Panc1 (cell line): ENCODE measurements around the gene FKBP2. TPM values are rescaled to one million over a fixed set of nuclear protein-coding genes. Genes with fewer than 3 reads are reported as not detected.
A peak's percentile ranks its signal among the peaks of the same experiment; 100 is the strongest.

Experiments
- ATAC-seq: fragments of 200-7000 bp; cut with Tn5 transposase; 2 replicates; pipeline ENCODE4 v1.9.1; 2020; ENCODE audit warnings: mild to moderate bottlenecking, moderate library complexity
- Bru-seq: library from RNA; stranded (reverse); fragments of 400-500 nt; gene quantifications from one replicate; lab custom pipeline; 2021; lab: Mats Ljungman, UMichigan
- BruChase-seq, 2 experiments: library from RNA; stranded (reverse); fragments of 400-500 nt; gene quantifications; one replicate each; lab custom pipeline; 2021; lab: Mats Ljungman, UMichigan
- BruUV-seq: library from RNA; stranded (reverse); fragments of 400-500 nt; replicated peaks from 2 replicates; lab custom pipeline; 2021; lab: Mats Ljungman, UMichigan
- CTCF ChIA-PET: fragments of 300-600 bp; sonication (Branson Sonifier 250); formaldehyde crosslinking; loops from one replicate; lab custom pipeline; 2022; ENCODE audit warnings: antibody characterized with exemption; lab: Charles Lee
- POLR2A ChIA-PET: fragments of 300-600 bp; sonication (Branson Sonifier 250); formaldehyde crosslinking; loops from one replicate; lab custom pipeline; 2022; ENCODE audit warnings: antibody characterized with exemption; lab: Charles Lee
- DNase-seq: peaks from one replicate; pipeline ENCODE4 v3.0.0-alpha.2; 2010; ENCODE audit warnings: low read depth, low spot score
- H3K27ac ChIP-seq: 2 replicates; pipeline ENCODE4 v1.5.1; 2011; ENCODE audit warnings: mild to moderate bottlenecking, low read length, inconsistent platforms
- H3K27me3 ChIP-seq: fragments of 200-500 bp; sonication (Bioruptor generic); 2 replicates; pipeline ENCODE4 v1.6.0; 2014; ENCODE audit warnings: low read length, inconsistent platforms; ENCODE audit not compliant: control insufficient read depth, insufficient read depth
- H3K36me3 ChIP-seq: fragments of 200-500 bp; sonication (Bioruptor generic); 2 replicates; pipeline ENCODE4 v1.5.1; 2014; ENCODE audit warnings: inconsistent platforms, mild to moderate bottlenecking, low read length, moderate library complexity; ENCODE audit not compliant: control insufficient read depth, insufficient read depth
- H3K4me1 ChIP-seq: 2 replicates; pipeline ENCODE4 v1.5.1; 2011; ENCODE audit warnings: inconsistent platforms, mild to moderate bottlenecking, low read length, moderate library complexity; ENCODE audit not compliant: control insufficient read depth, insufficient read depth
- H3K4me3 ChIP-seq, 2 experiments: 2 replicates each; pipeline ENCODE4 v1.5.1; 2011 to 2012; ENCODE audit warnings: low read depth in 2 of 2, low read length in 2 of 2, mild to moderate bottlenecking in 2 of 2, inconsistent platforms in 1 of 2, moderate library complexity in 1 of 2
- H3K9me3 ChIP-seq: fragments of 200-500 bp; sonication (Bioruptor generic); 2 replicates; pipeline ENCODE4 v1.5.1; 2014; ENCODE audit warnings: low read depth, mild to moderate bottlenecking, inconsistent platforms, low read length, moderate library complexity; ENCODE audit not compliant: control insufficient read depth, insufficient read depth
- CTCF ChIP-seq: fragments of 450-650 bp; IDR thresholded peaks from 2 replicates; pipeline ENCODE4 v1.5.1; 2017; ENCODE audit warnings: mild to moderate bottlenecking
- POLR2AphosphoS5 ChIP-seq: IDR thresholded peaks from 2 replicates; pipeline ENCODE4 v1.6.1; 2012; ENCODE audit warnings: mild to moderate bottlenecking, low read depth, low read length, moderate library complexity
- REST ChIP-seq, 2 experiments: IDR thresholded peaks; 2 replicates each; pipeline ENCODE4 v1.6.1; 2011 to 2012; ENCODE audit warnings: low read depth in 2 of 2, control low read depth in 1 of 2, low read length in 1 of 2, mild to moderate bottlenecking in 1 of 2, moderate library complexity in 1 of 2; ENCODE audit not compliant: insufficient read depth in 1 of 2
- SIN3A ChIP-seq: IDR thresholded peaks from 2 replicates; pipeline ENCODE4 v1.6.1; 2012; ENCODE audit warnings: low read depth, mild to moderate bottlenecking, low read length, moderate library complexity, borderline replicate concordance; ENCODE audit not compliant: insufficient read depth
- TCF7L2 ChIP-seq: IDR thresholded peaks from 2 replicates; pipeline ENCODE4 v1.6.1; 2011; ENCODE audit warnings: mild to moderate bottlenecking, low read depth, low read length, inconsistent platforms
- in situ Hi-C: cut with HindIII; loops from 2 replicates; pipeline ENCODE4 v1.10.0; 2016; ENCODE audit warnings: low sequenced_read_pairs, low pct_unique_long_range_greater_than_20kb
- intact Hi-C: fragments of 100-400 bp; cut with micrococcal nuclease; formaldehyde crosslinking; loops from one replicate; pipeline ENCODE4 v1.10.0; 2022; ENCODE audit not compliant: unreplicated experiment
- long read RNA-seq: library from polyadenylated mRNA; unstranded; transcript quantifications from one replicate; pipeline ENCODE4 v2.0.0, GENCODE V29; 2021; ENCODE audit not compliant: unreplicated experiment
- polyA plus RNA-seq: library from polyadenylated mRNA; unstranded; fragments of >200 nt; gene quantifications from one replicate; pipeline ENCODE4 v1.2.1, GENCODE V29; 2012; ENCODE audit warnings: missing spikeins; ENCODE audit not compliant: insufficient read length
- total RNA-seq: library from RNA; stranded (reverse); gene quantifications from one replicate; pipeline ENCODE4 v1.2.1, GENCODE V29; 2021; ENCODE audit not compliant: unreplicated experiment

FKBP2 gene
- total RNA-seq: 71.8 TPM
- 182 TPM for polyA plus RNA-seq
- percentile 88 among the genes with signal in this experiment for Bru-seq, nascent RNA
- BruChase-seq, experiment 1, labeled RNA remaining after a 2-hour chase: percentile 92 among the genes with signal in this experiment
- percentile 89 among the genes with signal in this experiment for BruChase-seq, experiment 2, labeled RNA remaining after a 6-hour chase
- long read RNA-seq, transcript FKBP2-201 (6 exons, 657 nt): major isoform, 50 of 133 reads
- long read RNA-seq, transcript FKBP2-202 (6 exons, 1,002 nt): minor isoform, 11 of 133 reads
- long read RNA-seq, partial matches to known transcripts: 56 of 133 reads
- long read RNA-seq, other reads (novel, unspliced or antisense): 12 of 133 reads

GRCh38 chr11:64240435-64241240 is at the start of gene FKBP2:
Gene FKBP2, plus strand, starts transcription at chr11:64241095. Its CDS starts 1,293 bp downstream, at chr11:64242388.
- peaks cover 3% of the 10 kb centered on the region; the same call in 1 of the 2 replicates for H3K36me3 ChIP-seq
- H3K4me1 ChIP-seq: peaks cover 30% of the 10 kb centered on the region
- in situ Hi-C loops: no loop called here
- CTCF ChIA-PET: interaction anchor here (0.5 to 0.7 kb wide), 3 partner anchors 75 to 682 kb away, joined by 3 to 4 read pairs (median 3); partner anchors contain the start of gene TRMT112
- intact Hi-C loops: loop anchor here (10.0 kb wide), 1 partner anchor 64 kb away; the partner anchor contains the start of genes CATSPERZ and ESRRA
- no peaks in the 10 kb centered on the region for H3K9me3 ChIP-seq
- no peaks in the 10 kb centered on the region for H3K27me3 ChIP-seq
- TF ChIP-seq TCF7L2: peak; percentile 48; the same call in 1 of the 2 replicates
- TF ChIP-seq SIN3A: peak; percentile 83; the same call in 1 of the 2 replicates
- peak; percentile 84 for TF ChIP-seq POLR2AphosphoS5
- no peak for TF ChIP-seq CTCF
- no peak for TF ChIP-seq REST (IDR thresholded peaks at IDR 0.05; ENCODE audit: insufficient read depth in 1 of 2, low read depth in 2 of 2, low read length in 1 of 2)
- H3K4me3 ChIP-seq: peak within 1 kb of the TSS; percentile 59 to 60
- BruUV-seq: TSS peak; percentile 91
- ATAC-seq (peak; percentile 69), DNase-seq (peak; percentile 78)
- peak within 1 kb of the TSS; percentile 97 for H3K27ac ChIP-seq
- POLR2A ChIA-PET: interaction anchor here (1.0 kb wide), 1 partner anchor 13 kb away, joined by 9 read pairs; no protein-coding TSS in a partner anchor

- POLR2A ChIA-PET: no interaction called here
- Histone ChIP-seq H3K9me3 (no peaks in the 10 kb centered on the region), H3K27me3 (no peaks in the 10 kb centered on the region), H3K4me1 (peaks cover 10% of the 10 kb centered on the region), H3K4me3 (no peak overlapping the region), H3K36me3 (peaks cover 24% of the 10 kb centered on the region), H3K27ac (no peak overlapping the region)
- in situ Hi-C loops (no loop called here), intact Hi-C loops (no loop called here)
- CTCF ChIA-PET: no interaction called here
- no peak for TF ChIP-seq SIN3A
- no peak for TF ChIP-seq REST (IDR thresholded peaks at IDR 0.05; ENCODE audit: insufficient read depth in 1 of 2, low read depth in 2 of 2, low read length in 1 of 2)
- no peak for TF ChIP-seq POLR2AphosphoS5
- TF ChIP-seq TCF7L2: no peak
- no peak for TF ChIP-seq CTCF
- BruUV-seq: no TSS peak
- DNase-seq (no peak), ATAC-seq (no peak)
Observed at GRCh38 chr11:64192434-64192833, 48.5 kb upstream of the FKBP2 start.
